Measurements from ENCODE around the gene SCAI.

Gene SCAI

GRCh38 chr9:124899845-124900244, 243.5 kb downstream of the SCAI start:
- Mint-ChIP-seq H3K27ac (no peak overlapping the region), H3K27me3 (ENCODE audit: low read depth) (no peaks in the 10 kb centered on the region), H3K36me3 (ENCODE audit: low read depth) (peaks cover 26% of the 10 kb centered on the region), H3K4me3 (no peak overlapping the region), H3K4me1 (ENCODE audit: low read depth) (peaks cover 2% of the 10 kb centered on the region), H3K9me3 (no peaks in the 10 kb centered on the region)

- Mint-ChIP-seq H3K4me1 (ENCODE audit: low read depth) (peaks cover 6% of the 10 kb centered on the region), H3K9me3 (no peaks in the 10 kb centered on the region), H3K4me3 (no peak overlapping the region), H3K27ac (no peak overlapping the region), H3K27me3 (ENCODE audit: low read depth) (no peaks in the 10 kb centered on the region), H3K36me3 (ENCODE audit: low read depth) (peaks cover 34% of the 10 kb centered on the region)
Measured at GRCh38 chr9:124897570-124898460, 245.5 kb downstream of the SCAI start.

DNA sequence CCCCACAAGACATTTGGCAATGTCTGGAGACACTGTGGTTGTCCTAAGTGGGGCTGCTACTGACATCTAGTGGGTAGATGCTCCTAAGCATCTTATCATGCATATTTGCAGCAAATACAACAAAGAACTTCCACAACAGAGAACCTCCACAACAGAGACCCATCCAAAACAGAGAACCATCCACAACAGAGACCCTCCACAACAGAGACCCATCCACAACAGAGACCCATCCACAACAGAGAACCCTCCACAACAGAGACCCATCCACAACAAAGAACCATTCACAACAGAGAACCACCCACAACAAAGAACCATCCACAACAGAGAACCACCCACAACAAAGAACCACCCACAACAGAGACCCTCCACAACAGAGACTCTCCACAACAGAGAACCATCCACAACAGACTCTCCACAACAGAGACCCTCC, 248.6 kb downstream of the SCAI start:
- Mint-ChIP-seq H3K36me3 (ENCODE audit: low read depth) (peaks cover 33% of the 10 kb centered on the region), H3K4me3 (no peak overlapping the region), H3K9me3 (no peaks in the 10 kb centered on the region), H3K27ac (peak overlapping the region; percentile 33), H3K4me1 (ENCODE audit: low read depth) (peaks cover 6% of the 10 kb centered on the region), H3K27me3 (ENCODE audit: low read depth) (no peaks in the 10 kb centered on the region)

GRCh38 chr9:124894035-124894740, 249.1 kb downstream of the SCAI start:
- Mint-ChIP-seq H3K4me3 (no peak overlapping the region), H3K4me1 (ENCODE audit: low read depth) (peaks cover 6% of the 10 kb centered on the region), H3K36me3 (ENCODE audit: low read depth) (peaks cover 38% of the 10 kb centered on the region), H3K27me3 (ENCODE audit: low read depth) (no peaks in the 10 kb centered on the region), H3K9me3 (no peaks in the 10 kb centered on the region), H3K27ac (peak overlapping the region; percentile 33)

All from T-helper 1 cell treated with Interleukin-12 subunit alpha and Interleukin-12 subunit beta and Interleukin-4 antibody, amounts not matched to agents 30 μg/mL and 1 μg/mL, for 36 hours (primary cell).